GM21515 (cell line): ENCODE data around the gene ZSCAN4.

Source experiments
- ATAC-seq: cut with Tn5 transposase; IDR thresholded peaks from one replicate; pipeline ENCODE4 v1.9.1; 2021; ENCODE audit not compliant: unreplicated experiment

The ZSCAN4 gene

GRCh38 chr19:57668635-57669034 lies at the start of gene ZSCAN4:
ZSCAN4 (plus strand) TSS chr19:57668935; CDS start chr19:57676146, 7,211 bp downstream.
- no peak for ATAC-seq

GRCh38 chr19:57620673-57621348 lies 47.9 kb upstream of the ZSCAN4 start:
- no peak for ATAC-seq

GRCh38 chr19:57623091-57623490 lies 45.6 kb upstream of the ZSCAN4 start:
- no peak for ATAC-seq

GRCh38 chr19:57632987-57633831 lies 35.5 kb upstream of the ZSCAN4 start, which contains the start of gene ZNF211:
ZNF211 (plus strand) TSS chr19:57633168; CDS start chr19:57633347, 179 bp downstream.
- peak; percentile 88 for ATAC-seq

GRCh38 chr19:57633832-57634131 lies 35.0 kb upstream of the ZSCAN4 start:
- ATAC-seq, result no peak

- no peak for ATAC-seq
Measured at GRCh38 chr19:57637379-57637778, 31.4 kb upstream of the ZSCAN4 start.

GRCh38 chr19:57641715-57642234 lies 27.0 kb upstream of the ZSCAN4 start:
- no peak for ATAC-seq

- no peak for ATAC-seq
Measured at GRCh38 chr19:57642396-57643046, 26.2 kb upstream of the ZSCAN4 start.

- ATAC-seq, result no peak
Measured at GRCh38 chr19:57643734-57644133, 25.0 kb upstream of the ZSCAN4 start.

- ATAC-seq, result no peak
Measured at GRCh38 chr19:57648331-57649003, 20.3 kb upstream of the ZSCAN4 start.

- no peak for ATAC-seq
Measured at GRCh38 chr19:57651654-57651996, 17.1 kb upstream of the ZSCAN4 start.

- ATAC-seq, result no peak
Measured at GRCh38 chr19:57653689-57654088, 15.0 kb upstream of the ZSCAN4 start.

- ATAC-seq, result no peak
Measured at GRCh38 chr19:57655443-57655842, 13.3 kb upstream of the ZSCAN4 start.

GRCh38 chr19:57656346-57656745 lies 12.4 kb upstream of the ZSCAN4 start:
- no peak for ATAC-seq

- ATAC-seq, result no peak
Measured at GRCh38 chr19:57664269-57665127, 4.2 kb upstream of the ZSCAN4 start.

- ATAC-seq, result no peak
Measured at GRCh38 chr19:57665261-57665806, 3.4 kb upstream of the ZSCAN4 start.

GRCh38 chr19:57667228-57667627 lies 1.5 kb upstream of the ZSCAN4 start:
- no peak for ATAC-seq

- no peak for ATAC-seq
Measured at GRCh38 chr19:57671124-57671895, 2.6 kb downstream of the ZSCAN4 start.

GRCh38 chr19:57672466-57672865 lies 3.7 kb downstream of the ZSCAN4 start:
- ATAC-seq, result no peak
